ENCODE data around the gene PAGR1. TPM values are rescaled to one million over a fixed set of nuclear protein-coding genes. Genes with fewer than 3 reads are reported as not detected.

Gene PAGR1
- total and polyA plus RNA-seq, 9 of the 15 experiments (the other 6 are each of a cell fraction or from before 2014, with no cell fraction given): 1.4 to 58.2 (median 16.8) TPM

DNA sequence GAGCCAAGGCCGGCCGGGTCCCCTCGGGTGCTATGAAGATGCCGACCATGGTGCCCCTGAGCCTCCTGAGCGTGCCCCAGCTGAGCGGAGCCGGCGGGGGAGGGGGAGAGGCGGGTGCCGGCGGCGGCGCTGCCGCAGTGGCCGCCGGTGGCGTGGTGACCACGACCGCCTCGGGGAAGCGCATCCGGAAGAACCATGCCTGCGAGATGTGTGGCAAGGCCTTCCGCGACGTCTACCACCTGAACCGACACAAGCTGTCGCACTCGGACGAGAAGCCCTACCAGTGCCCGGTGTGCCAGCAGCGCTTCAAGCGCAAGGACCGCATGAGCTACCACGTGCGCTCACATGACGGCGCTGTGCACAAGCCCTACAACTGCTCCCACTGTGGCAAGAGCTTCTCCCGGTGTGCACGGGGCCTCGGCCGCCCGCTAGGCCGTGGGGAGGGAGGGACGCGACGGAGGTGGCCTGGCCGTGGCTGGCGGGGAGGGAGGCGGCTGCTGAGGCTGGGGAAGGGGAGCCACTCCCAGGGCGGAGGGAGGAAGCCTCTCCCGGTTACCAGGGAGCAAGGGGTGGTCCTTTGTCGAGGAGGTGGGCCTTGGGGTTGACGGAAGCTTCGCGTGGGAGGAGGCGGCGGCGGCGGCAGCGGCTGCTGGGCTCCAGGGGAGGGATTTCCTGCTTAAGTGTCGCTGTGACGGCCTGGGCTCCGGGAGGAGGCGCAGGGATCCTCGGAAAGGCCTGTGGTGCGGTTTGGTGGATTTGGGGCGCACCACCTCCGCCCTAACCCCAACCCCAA lies 8.3 kb upstream of the PAGR1 start (continued):
- TF ChIP-seq NBN (IDR thresholded peaks at IDR 0.05; ENCODE audit: low read depth) (peak; percentile 47; the same call in 1 of the 2 replicates), CREM (IDR thresholded peaks at IDR 0.05; ENCODE audit: low read depth) (peak; percentile 66), ZNF253 (CRISPR knock-in tag; conservative IDR thresholded peaks at IDR 0.05) (no peak), SUPT5H (IDR thresholded peaks at IDR 0.05) (peak; percentile 82), PHB (CRISPR knock-in tag; IDR thresholded peaks at IDR 0.05) (no peak), MYNN (IDR thresholded peaks at IDR 0.05) (no peak), MYNN (CRISPR knock-in tag; IDR thresholded peaks at IDR 0.05) (no peak), BMI1 (IDR thresholded peaks at IDR 0.05; ENCODE audit: low read length) (no peak), ZBTB7A (IDR thresholded peaks at IDR 0.05; ENCODE audit: borderline replicate concordance, control insufficient read depth, low read depth, low read length) (0 out of 2 replicates have a peak, but pooled peaks have one; percentile 31), TBP (optimal IDR thresholded peaks at IDR 0.05; ENCODE audit: low read depth, low read length) (no peak), ZNF79 (CRISPR knock-in tag; IDR thresholded peaks at IDR 0.05; ENCODE audit: low read depth) (no peak), MYC (IDR thresholded peaks at IDR 0.05; ENCODE audit: low read depth, low read length) (peak; percentile 81), MYC (CRISPR knock-in tag; IDR thresholded peaks at IDR 0.05; ENCODE audit: borderline replicate concordance, low read depth) (peak; percentile 92; the same call in 1 of the 2 replicates), MEF2A (IDR thresholded peaks at IDR 0.05; ENCODE audit: control insufficient read depth, low read depth, low read length) (no peak), ETV1 (tag; conservative IDR thresholded peaks at IDR 0.05; ENCODE audit: low read depth) (no peak), MCM7 (IDR thresholded peaks at IDR 0.05) (no peak), ZSCAN32 (CRISPR knock-in tag; IDR thresholded peaks at IDR 0.05) (no peak; the same call in 1 of the 2 replicates)
- TF ChIP-seq, protein P1, sequence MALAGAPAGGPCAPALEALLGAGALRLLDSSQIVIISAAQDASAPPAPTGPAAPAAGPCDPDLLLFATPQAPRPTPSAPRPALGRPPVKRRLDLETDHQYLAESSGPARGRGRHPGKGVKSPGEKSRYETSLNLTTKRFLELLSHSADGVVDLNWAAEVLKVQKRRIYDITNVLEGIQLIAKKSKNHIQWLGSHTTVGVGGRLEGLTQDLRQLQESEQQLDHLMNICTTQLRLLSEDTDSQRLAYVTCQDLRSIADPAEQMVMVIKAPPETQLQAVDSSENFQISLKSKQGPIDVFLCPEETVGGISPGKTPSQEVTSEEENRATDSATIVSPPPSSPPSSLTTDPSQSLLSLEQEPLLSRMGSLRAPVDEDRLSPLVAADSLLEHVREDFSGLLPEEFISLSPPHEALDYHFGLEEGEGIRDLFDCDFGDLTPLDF (CRISPR knock-in tag; IDR thresholded peaks at IDR 0.05): peak; percentile 88
- TF ChIP-seq, protein P2, sequence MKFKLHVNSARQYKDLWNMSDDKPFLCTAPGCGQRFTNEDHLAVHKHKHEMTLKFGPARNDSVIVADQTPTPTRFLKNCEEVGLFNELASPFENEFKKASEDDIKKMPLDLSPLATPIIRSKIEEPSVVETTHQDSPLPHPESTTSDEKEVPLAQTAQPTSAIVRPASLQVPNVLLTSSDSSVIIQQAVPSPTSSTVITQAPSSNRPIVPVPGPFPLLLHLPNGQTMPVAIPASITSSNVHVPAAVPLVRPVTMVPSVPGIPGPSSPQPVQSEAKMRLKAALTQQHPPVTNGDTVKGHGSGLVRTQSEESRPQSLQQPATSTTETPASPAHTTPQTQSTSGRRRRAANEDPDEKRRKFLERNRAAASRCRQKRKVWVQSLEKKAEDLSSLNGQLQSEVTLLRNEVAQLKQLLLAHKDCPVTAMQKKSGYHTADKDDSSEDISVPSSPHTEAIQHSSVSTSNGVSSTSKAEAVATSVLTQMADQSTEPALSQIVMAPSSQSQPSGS (CRISPR knock-in tag; IDR thresholded peaks at IDR 0.05): 0 out of 2 replicates have a peak, but pooled peaks have one; percentile 44
- TF ChIP-seq, protein P3, sequence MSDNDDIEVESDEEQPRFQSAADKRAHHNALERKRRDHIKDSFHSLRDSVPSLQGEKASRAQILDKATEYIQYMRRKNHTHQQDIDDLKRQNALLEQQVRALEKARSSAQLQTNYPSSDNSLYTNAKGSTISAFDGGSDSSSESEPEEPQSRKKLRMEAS (CRISPR knock-in tag; IDR thresholded peaks at IDR 0.05): peak; percentile 99
- TF ChIP-seq, protein P4, sequence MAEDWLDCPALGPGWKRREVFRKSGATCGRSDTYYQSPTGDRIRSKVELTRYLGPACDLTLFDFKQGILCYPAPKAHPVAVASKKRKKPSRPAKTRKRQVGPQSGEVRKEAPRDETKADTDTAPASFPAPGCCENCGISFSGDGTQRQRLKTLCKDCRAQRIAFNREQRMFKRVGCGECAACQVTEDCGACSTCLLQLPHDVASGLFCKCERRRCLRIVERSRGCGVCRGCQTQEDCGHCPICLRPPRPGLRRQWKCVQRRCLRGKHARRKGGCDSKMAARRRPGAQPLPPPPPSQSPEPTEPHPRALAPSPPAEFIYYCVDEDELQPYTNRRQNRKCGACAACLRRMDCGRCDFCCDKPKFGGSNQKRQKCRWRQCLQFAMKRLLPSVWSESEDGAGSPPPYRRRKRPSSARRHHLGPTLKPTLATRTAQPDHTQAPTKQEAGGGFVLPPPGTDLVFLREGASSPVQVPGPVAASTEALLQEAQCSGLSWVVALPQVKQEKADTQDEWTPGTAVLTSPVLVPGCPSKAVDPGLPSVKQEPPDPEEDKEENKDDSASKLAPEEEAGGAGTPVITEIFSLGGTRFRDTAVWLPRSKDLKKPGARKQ (CRISPR knock-in tag; IDR thresholded peaks at IDR 0.05): no peak
- TF ChIP-seq, protein P5, sequence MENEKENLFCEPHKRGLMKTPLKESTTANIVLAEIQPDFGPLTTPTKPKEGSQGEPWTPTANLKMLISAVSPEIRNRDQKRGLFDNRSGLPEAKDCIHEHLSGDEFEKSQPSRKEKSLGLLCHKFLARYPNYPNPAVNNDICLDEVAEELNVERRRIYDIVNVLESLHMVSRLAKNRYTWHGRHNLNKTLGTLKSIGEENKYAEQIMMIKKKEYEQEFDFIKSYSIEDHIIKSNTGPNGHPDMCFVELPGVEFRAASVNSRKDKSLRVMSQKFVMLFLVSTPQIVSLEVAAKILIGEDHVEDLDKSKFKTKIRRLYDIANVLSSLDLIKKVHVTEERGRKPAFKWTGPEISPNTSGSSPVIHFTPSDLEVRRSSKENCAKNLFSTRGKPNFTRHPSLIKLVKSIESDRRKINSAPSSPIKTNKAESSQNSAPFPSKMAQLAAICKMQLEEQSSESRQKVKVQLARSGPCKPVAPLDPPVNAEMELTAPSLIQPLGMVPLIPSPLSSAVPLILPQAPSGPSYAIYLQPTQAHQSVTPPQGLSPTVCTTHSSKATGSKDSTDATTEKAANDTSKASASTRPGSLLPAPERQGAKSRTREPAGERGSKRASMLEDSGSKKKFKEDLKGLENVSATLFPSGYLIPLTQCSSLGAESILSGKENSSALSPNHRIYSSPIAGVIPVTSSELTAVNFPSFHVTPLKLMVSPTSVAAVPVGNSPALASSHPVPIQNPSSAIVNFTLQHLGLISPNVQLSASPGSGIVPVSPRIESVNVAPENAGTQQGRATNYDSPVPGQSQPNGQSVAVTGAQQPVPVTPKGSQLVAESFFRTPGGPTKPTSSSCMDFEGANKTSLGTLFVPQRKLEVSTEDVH (IDR thresholded peaks at IDR 0.05; ENCODE audit: low read depth, partially characterized antibody): peak; percentile 52

Measured in K562 (cell line).